Measurements from ENCODE around the gene SPATA19.
"Not testable (repeated sequence)": the region's sequence is repeated elsewhere in the genome, so short reads cannot be mapped to it uniquely, and the experiment has no call there.

SPATA19 gene

GRCh38 chr11:133865466-133865865, 20.2 kb upstream of the SPATA19 start:
- H3K9me3 ChIP-seq (ENCODE audit: low read length) = no peaks in the 10 kb centered on the region
- no peaks in the 10 kb centered on the region for H3K36me3 ChIP-seq (ENCODE audit: insufficient read depth, low read length)
- H3K4me1 ChIP-seq (ENCODE audit: insufficient read depth, low read length) = no peaks in the 10 kb centered on the region
- H3K9ac ChIP-seq (ENCODE audit: low read length) = no peak overlapping the region
- H3K27ac ChIP-seq (ENCODE audit: low read depth, low read length) = no peak overlapping the region
- no peak overlapping the region for H3K4me3 ChIP-seq (ENCODE audit: low read depth in 1 of 2, low read length in 2 of 2)
- H3K27me3 ChIP-seq (ENCODE audit: control insufficient read depth in 1 of 2, insufficient read depth in 2 of 2, low read length in 2 of 2) = no peaks in the 10 kb centered on the region

DNA sequence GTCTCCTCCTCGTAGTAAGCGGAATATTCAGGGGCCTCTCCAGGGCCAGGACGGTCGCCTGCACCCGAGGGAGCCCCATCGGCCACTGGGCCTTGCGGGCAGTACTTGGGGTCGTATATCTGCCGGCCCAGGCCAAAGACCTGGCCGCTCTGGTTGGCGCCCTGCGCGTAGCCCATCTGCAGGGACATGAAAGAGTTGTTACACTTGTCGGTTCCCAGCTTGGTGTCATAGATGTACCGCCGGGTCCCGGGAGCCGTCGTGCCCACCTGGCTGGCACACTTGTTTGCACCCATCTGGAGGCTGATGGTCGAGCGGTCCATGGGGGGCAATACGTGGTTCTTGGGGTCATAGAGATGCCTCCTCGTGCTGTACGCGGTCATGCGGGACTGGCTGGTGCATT, 19.4 kb upstream of the SPATA19 start:
- H3K4me1 ChIP-seq (ENCODE audit: insufficient read depth, low read length) = no peaks in the 10 kb centered on the region

GRCh38 chr11:133860151-133860550, 14.8 kb upstream of the SPATA19 start:
- Histone ChIP-seq H3K4me3 (ENCODE audit: low read depth in 1 of 2, low read length in 2 of 2) (no peak overlapping the region), H3K9me3 (ENCODE audit: low read length) (no peaks in the 10 kb centered on the region), H3K27ac (ENCODE audit: low read depth, low read length) (no peak overlapping the region), H3K4me1 (ENCODE audit: insufficient read depth, low read length) (no peaks in the 10 kb centered on the region), H3K27me3 (ENCODE audit: control insufficient read depth in 1 of 2, insufficient read depth in 2 of 2, low read length in 2 of 2) (no peaks in the 10 kb centered on the region), H3K9ac (ENCODE audit: low read length) (no peak overlapping the region), H3K36me3 (ENCODE audit: insufficient read depth, low read length) (no peaks in the 10 kb centered on the region)

More for the DNA sequence above, 19.4 kb upstream of the SPATA19 start:
- Histone ChIP-seq H3K9me3 (ENCODE audit: low read length) (no peaks in the 10 kb centered on the region), H3K27me3 (ENCODE audit: control insufficient read depth in 1 of 2, insufficient read depth in 2 of 2, low read length in 2 of 2) (no peaks in the 10 kb centered on the region), H3K27ac (ENCODE audit: low read depth, low read length) (no peak overlapping the region), H3K36me3 (ENCODE audit: insufficient read depth, low read length) (no peaks in the 10 kb centered on the region), H3K4me3 (ENCODE audit: low read depth in 1 of 2, low read length in 2 of 2) (no peak overlapping the region), H3K9ac (ENCODE audit: low read length) (no peak overlapping the region)

- H3K27me3 ChIP-seq (ENCODE audit: control insufficient read depth in 1 of 2, insufficient read depth in 2 of 2, low read length in 2 of 2); H3K4me3 ChIP-seq (ENCODE audit: low read depth in 1 of 2, low read length in 2 of 2); H3K9ac ChIP-seq (ENCODE audit: low read length); H3K36me3 ChIP-seq (ENCODE audit: insufficient read depth, low read length); H3K9me3 ChIP-seq (ENCODE audit: low read length); H3K27ac ChIP-seq (ENCODE audit: low read depth, low read length); H3K4me1 ChIP-seq (ENCODE audit: insufficient read depth, low read length): not testable (repeated sequence)
These were observed 9.1 kb upstream of the SPATA19 start for GRCh38 chr11:133854330-133854960.

DNA sequence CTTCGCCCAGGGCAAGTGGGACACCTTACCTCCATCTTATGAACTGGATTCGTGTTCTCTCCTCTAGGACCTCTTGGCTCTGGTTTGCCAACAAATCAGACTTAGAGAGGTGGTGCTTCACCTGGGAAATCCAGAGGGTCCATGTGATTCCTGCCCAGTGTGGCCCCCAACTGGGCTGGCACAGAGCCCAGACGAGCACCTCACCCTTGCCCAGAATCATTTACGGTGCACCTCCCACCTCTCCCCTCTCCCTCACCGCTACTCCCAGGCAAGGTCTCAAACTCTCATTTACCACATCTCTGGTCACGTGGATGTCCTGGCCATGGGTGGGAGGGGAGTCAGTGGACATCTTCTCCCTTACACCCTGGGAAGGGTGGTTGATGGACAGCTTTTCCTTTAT, 1.1 kb downstream of the SPATA19 start:
- Histone ChIP-seq H3K36me3 (ENCODE audit: insufficient read depth, low read length) (no peaks in the 10 kb centered on the region), H3K4me3 (ENCODE audit: low read depth in 1 of 2, low read length in 2 of 2) (no peak overlapping the region), H3K27ac (ENCODE audit: low read depth, low read length) (no peak overlapping the region), H3K9me3 (ENCODE audit: low read length) (no peaks in the 10 kb centered on the region), H3K9ac (ENCODE audit: low read length) (no peak overlapping the region), H3K27me3 (ENCODE audit: control insufficient read depth in 1 of 2, insufficient read depth in 2 of 2, low read length in 2 of 2) (peaks cover 0 to 4% of the 10 kb centered on the region in 2 donors), H3K4me1 (ENCODE audit: insufficient read depth, low read length) (no peaks in the 10 kb centered on the region)

GRCh38 chr11:133843454-133843987, 1.8 kb downstream of the SPATA19 start:
- H3K27ac ChIP-seq (ENCODE audit: low read depth, low read length) = no peak overlapping the region
- H3K4me3 ChIP-seq (ENCODE audit: low read depth in 1 of 2, low read length in 2 of 2) = no peak overlapping the region
- H3K4me1 ChIP-seq (ENCODE audit: insufficient read depth, low read length) = no peaks in the 10 kb centered on the region
- H3K27me3 ChIP-seq (ENCODE audit: control insufficient read depth in 1 of 2, insufficient read depth in 2 of 2, low read length in 2 of 2) = peaks cover 0 to 4% of the 10 kb centered on the region in 2 donors
- no peak overlapping the region for H3K9ac ChIP-seq (ENCODE audit: low read length)
- no peaks in the 10 kb centered on the region for H3K36me3 ChIP-seq (ENCODE audit: insufficient read depth, low read length)
- H3K9me3 ChIP-seq (ENCODE audit: low read length) = no peaks in the 10 kb centered on the region

DNA sequence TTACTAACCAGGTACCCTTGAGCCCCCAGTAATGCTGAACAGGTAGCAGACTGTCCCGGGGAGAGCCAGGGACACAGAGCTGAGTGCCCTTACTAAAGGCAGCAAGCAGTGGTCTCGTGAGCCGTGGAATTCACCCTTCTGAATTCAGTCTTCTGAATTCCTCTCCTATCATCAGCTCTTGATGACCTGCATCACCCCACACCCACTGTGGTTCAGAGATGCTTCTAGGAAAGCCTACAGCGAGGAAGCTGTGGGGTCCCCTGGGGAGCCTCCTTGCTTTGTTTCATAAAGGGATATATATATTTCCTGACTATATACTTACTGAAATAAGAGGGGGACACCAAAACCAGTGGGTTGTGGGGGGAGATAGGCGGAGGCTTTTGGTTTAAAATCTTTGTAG, 2.6 kb downstream of the SPATA19 start:
- Histone ChIP-seq H3K27ac (ENCODE audit: low read depth, low read length) (no peak overlapping the region), H3K36me3 (ENCODE audit: insufficient read depth, low read length) (no peaks in the 10 kb centered on the region), H3K4me1 (ENCODE audit: insufficient read depth, low read length) (no peaks in the 10 kb centered on the region), H3K27me3 (ENCODE audit: control insufficient read depth in 1 of 2, insufficient read depth in 2 of 2, low read length in 2 of 2) (peaks cover 0 to 4% of the 10 kb centered on the region in 2 donors), H3K9me3 (ENCODE audit: low read length) (no peaks in the 10 kb centered on the region), H3K4me3 (ENCODE audit: low read depth in 1 of 2, low read length in 2 of 2) (no peak overlapping the region), H3K9ac (ENCODE audit: low read length) (no peak overlapping the region)

GRCh38 chr11:133842053-133842452, 3.3 kb downstream of the SPATA19 start:
- Histone ChIP-seq H3K9me3 (ENCODE audit: low read length) (no peaks in the 10 kb centered on the region), H3K4me1 (ENCODE audit: insufficient read depth, low read length) (no peaks in the 10 kb centered on the region), H3K27ac (ENCODE audit: low read depth, low read length) (no peak overlapping the region), H3K4me3 (ENCODE audit: low read depth in 1 of 2, low read length in 2 of 2) (no peak overlapping the region), H3K36me3 (ENCODE audit: insufficient read depth, low read length) (no peaks in the 10 kb centered on the region), H3K9ac (ENCODE audit: low read length) (no peak overlapping the region), H3K27me3 (ENCODE audit: control insufficient read depth in 1 of 2, insufficient read depth in 2 of 2, low read length in 2 of 2) (peaks cover 0 to 4% of the 10 kb centered on the region in 2 donors)

- Histone ChIP-seq H3K4me3 (ENCODE audit: low read depth in 1 of 2, low read length in 2 of 2) (no peak overlapping the region), H3K27ac (ENCODE audit: low read depth, low read length) (no peak overlapping the region), H3K4me1 (ENCODE audit: insufficient read depth, low read length) (no peaks in the 10 kb centered on the region), H3K9ac (ENCODE audit: low read length) (no peak overlapping the region), H3K36me3 (ENCODE audit: insufficient read depth, low read length) (no peaks in the 10 kb centered on the region), H3K9me3 (ENCODE audit: low read length) (no peaks in the 10 kb centered on the region), H3K27me3 (ENCODE audit: control insufficient read depth in 1 of 2, insufficient read depth in 2 of 2, low read length in 2 of 2) (peaks cover 0 to 4% of the 10 kb centered on the region in 2 donors)
These were observed 3.9 kb downstream of the SPATA19 start for GRCh38 chr11:133841279-133842043.

DNA sequence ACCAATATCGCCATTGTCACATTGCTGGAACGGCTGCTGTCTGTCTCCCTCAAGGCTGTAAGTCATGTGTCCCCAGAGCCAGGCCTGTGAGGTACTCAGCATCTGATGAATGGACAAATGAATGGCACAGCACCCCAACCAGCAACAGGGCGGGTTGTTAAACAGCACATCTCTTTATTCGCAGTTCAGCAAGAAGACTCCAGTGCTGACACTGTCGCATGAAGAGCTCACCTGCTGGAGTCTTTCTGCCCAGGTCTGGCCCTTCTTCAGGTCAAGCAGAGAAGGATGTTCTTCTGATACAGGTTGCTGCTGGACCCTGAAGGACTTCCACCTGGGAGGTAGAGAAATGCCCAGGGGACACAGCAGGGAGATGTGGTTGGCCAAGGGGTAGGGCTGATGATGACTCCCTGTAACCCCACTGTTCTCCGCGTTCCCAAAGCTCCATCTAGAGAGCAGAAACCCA, 4.8 kb downstream of the SPATA19 start:
- H3K27ac ChIP-seq (ENCODE audit: low read depth, low read length) = no peak overlapping the region
- no peak overlapping the region for H3K9ac ChIP-seq (ENCODE audit: low read length)
- no peaks in the 10 kb centered on the region for H3K4me1 ChIP-seq (ENCODE audit: insufficient read depth, low read length)
- H3K4me3 ChIP-seq (ENCODE audit: low read depth in 1 of 2, low read length in 2 of 2) = no peak overlapping the region
- H3K9me3 ChIP-seq (ENCODE audit: low read length) = no peaks in the 10 kb centered on the region
- peaks cover 0 to 4% of the 10 kb centered on the region in 2 donors for H3K27me3 ChIP-seq (ENCODE audit: control insufficient read depth in 1 of 2, insufficient read depth in 2 of 2, low read length in 2 of 2)
- no peaks in the 10 kb centered on the region for H3K36me3 ChIP-seq (ENCODE audit: insufficient read depth, low read length)

DNA sequence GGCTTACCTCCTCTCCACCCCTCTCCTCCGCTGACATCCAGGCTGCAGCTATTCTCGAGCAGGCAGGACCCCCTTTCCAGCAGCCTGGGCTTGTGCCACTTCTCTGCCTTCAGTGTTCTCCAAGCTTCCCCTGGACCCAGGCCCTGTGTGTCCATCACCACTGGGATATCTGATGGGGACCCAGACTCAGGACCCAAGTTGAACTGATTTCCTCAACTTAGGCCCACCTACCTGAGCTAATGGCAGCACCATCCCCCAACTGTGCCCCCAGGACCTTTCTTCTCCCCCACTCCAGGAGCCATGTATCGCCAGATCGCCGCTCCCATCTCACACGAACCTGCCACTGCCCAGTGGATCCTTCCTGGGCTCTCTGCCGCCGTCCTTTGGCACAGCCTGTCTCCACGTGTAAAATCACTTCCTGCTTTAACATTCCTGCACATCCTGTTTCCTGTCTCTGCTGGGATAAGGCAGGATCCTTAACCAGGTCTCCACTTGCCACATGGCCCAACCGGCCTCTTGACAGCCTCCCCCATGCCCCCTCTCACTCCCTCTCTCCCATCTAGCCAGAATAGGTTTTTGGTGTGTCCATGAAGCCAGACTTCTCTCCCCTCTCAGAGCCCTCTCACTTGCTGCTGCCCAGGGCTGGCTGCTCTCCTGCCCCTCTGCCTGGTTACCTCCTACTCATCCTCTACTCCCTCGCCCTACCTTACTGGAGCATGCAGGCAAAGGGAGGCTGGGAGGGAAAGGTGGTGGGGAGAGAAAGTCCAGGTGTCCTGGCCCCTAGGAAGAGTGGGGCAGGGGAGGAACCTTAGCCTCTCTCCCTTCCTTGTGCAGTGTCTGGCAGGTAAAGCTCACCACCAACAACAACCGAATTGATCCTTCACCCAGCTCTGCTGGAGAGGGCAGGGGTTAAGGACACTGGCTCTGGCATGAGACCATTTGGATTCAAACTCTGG, 9.4 kb downstream of the SPATA19 start:
- no peaks in the 10 kb centered on the region for H3K4me1 ChIP-seq (ENCODE audit: insufficient read depth, low read length)
- H3K27ac ChIP-seq (ENCODE audit: low read depth, low read length) = no peak overlapping the region
- no peak overlapping the region for H3K4me3 ChIP-seq (ENCODE audit: low read depth in 1 of 2, low read length in 2 of 2)
- no peaks in the 10 kb centered on the region for H3K9me3 ChIP-seq (ENCODE audit: low read length)
- no peaks in the 10 kb centered on the region for H3K36me3 ChIP-seq (ENCODE audit: insufficient read depth, low read length)
- H3K9ac ChIP-seq (ENCODE audit: low read length) = no peak overlapping the region
- H3K27me3 ChIP-seq (ENCODE audit: control insufficient read depth in 1 of 2, insufficient read depth in 2 of 2, low read length in 2 of 2) = peaks cover 0 to 9% of the 10 kb centered on the region in 2 donors

Measured in muscle layer of colon (tissue), 2 donors.